Erythroblast (primary cell): ENCODE data around the gene BRIP1.

Source experiments
- GATA1 ChIP-seq: IDR thresholded peaks from 2 replicates; pipeline ENCODE4 v1.6.1; 2011; ENCODE audit warnings: low read depth, mild to moderate bottlenecking, control low read depth, low read length, moderate library complexity
- POLR2A ChIP-seq: IDR thresholded peaks from 2 replicates; pipeline ENCODE4 v1.6.1; 2011; ENCODE audit warnings: mild to moderate bottlenecking, low read length

GRCh38 chr17:61782683-61783082 is 80.6 kb downstream of the BRIP1 start:
- TF ChIP-seq POLR2A (no peak), GATA1 (no peak)
